Measurements from ENCODE around the gene DOK3. TPM values are rescaled to one million over a fixed set of nuclear protein-coding genes. Genes with fewer than 3 reads are reported as not detected.

The DOK3 gene
- 3.7 and 3.9 TPM in 2 replicates for total RNA-seq (2014; rRNA removed; shearing (Covaris generic))

- no peak for DNase-seq (ENCODE audit: low read depth)
Observed at GRCh38 chr5:177509381-177509951, at the start of gene DOK3. TSS of gene DOK3 (minus strand) at chr5:177509826. CDS start at chr5:177509540, 286 bp downstream.

- no peak for DNase-seq (ENCODE audit: low read depth)
Observed at GRCh38 chr5:177557796-177558195, 48.2 kb upstream of the DOK3 start.

- peak; percentile 53 for DNase-seq (ENCODE audit: low read depth)
Observed at GRCh38 chr5:177557041-177557647, 47.5 kb upstream of the DOK3 start.

- DNase-seq (ENCODE audit: low read depth): no peak
Observed at GRCh38 chr5:177555665-177556064, 46.0 kb upstream of the DOK3 start.

GRCh38 chr5:177555228-177555627, 45.6 kb upstream of the DOK3 start:
- DNase-seq (ENCODE audit: low read depth): no peak

- peak; percentile 95 for DNase-seq (ENCODE audit: low read depth)
Observed at GRCh38 chr5:177554474-177555111, 45.0 kb upstream of the DOK3 start, which contains the start of gene FAM193B. TSS of gene FAM193B (minus strand) at chr5:177554563. CDS start at chr5:177554458, 105 bp downstream.

- DNase-seq (ENCODE audit: low read depth): peak; percentile 36
Observed at GRCh38 chr5:177553671-177554429, 44.2 kb upstream of the DOK3 start.

GRCh38 chr5:177552839-177553455, 43.3 kb upstream of the DOK3 start:
- no peak for DNase-seq (ENCODE audit: low read depth)

- no peak for DNase-seq (ENCODE audit: low read depth)
Observed at GRCh38 chr5:177550122-177550521, 40.5 kb upstream of the DOK3 start.

- no peak for DNase-seq (ENCODE audit: low read depth)
Observed at GRCh38 chr5:177548495-177548894, 38.9 kb upstream of the DOK3 start.

- no peak for DNase-seq (ENCODE audit: low read depth)
Observed at GRCh38 chr5:177547736-177548135, 38.1 kb upstream of the DOK3 start.

- DNase-seq (ENCODE audit: low read depth): peak; percentile 95
Observed at GRCh38 chr5:177546258-177546741, 36.7 kb upstream of the DOK3 start.

GRCh38 chr5:177545487-177546257, 36.0 kb upstream of the DOK3 start:
- peak; percentile 63 for DNase-seq (ENCODE audit: low read depth)

- no peak for DNase-seq (ENCODE audit: low read depth)
Observed at GRCh38 chr5:177542816-177543465, 33.3 kb upstream of the DOK3 start.

GRCh38 chr5:177540438-177540837, 30.8 kb upstream of the DOK3 start:
- DNase-seq (ENCODE audit: low read depth): no peak

- no peak for DNase-seq (ENCODE audit: low read depth)
Observed at GRCh38 chr5:177539411-177539810, 29.8 kb upstream of the DOK3 start.

- DNase-seq (ENCODE audit: low read depth): no peak
Observed at GRCh38 chr5:177538876-177539275, 29.2 kb upstream of the DOK3 start.

- DNase-seq (ENCODE audit: low read depth): peak; percentile 88
Observed at GRCh38 chr5:177537389-177538361, 28.0 kb upstream of the DOK3 start.

GRCh38 chr5:177536386-177536785, 26.8 kb upstream of the DOK3 start:
- peak; percentile 1 for DNase-seq (ENCODE audit: low read depth)
